RWPE2 (cell line): ENCODE results near the gene TP53I13.

Experiments
- ATAC-seq: fragments of 200-7000 bp; cut with Tn5 transposase; 3 replicates; pipeline ENCODE4 v1.9.1; 2021; ENCODE audit warnings: low read depth
- DNase-seq: peaks from one replicate; pipeline ENCODE4 v3.0.0-alpha.2; 2020; ENCODE audit warnings: low spot score
- H3K27ac ChIP-seq: fragments of 450-650 bp; 2 replicates; pipeline ENCODE4 v1.5.1; 2017; ENCODE audit warnings: mild to moderate bottlenecking; ENCODE audit not compliant: poor library complexity, severe bottlenecking
- H3K27me3 ChIP-seq: fragments of 250-450 bp; sonication (Bioruptor Pico); 2 replicates; pipeline ENCODE4 v1.5.1; 2021; ENCODE audit warnings: mild to moderate bottlenecking, moderate library complexity; ENCODE audit not compliant: insufficient read depth, poor library complexity, severe bottlenecking
- H3K36me3 ChIP-seq: fragments of 250-450 bp; sonication (Bioruptor Pico); 2 replicates; pipeline ENCODE4 v1.5.1; 2020; ENCODE audit warnings: low read depth, mild to moderate bottlenecking, moderate library complexity
- H3K4me1 ChIP-seq: fragments of 250-450 bp; sonication (Bioruptor Pico); 2 replicates; pipeline ENCODE4 v1.5.1; 2021; ENCODE audit warnings: mild to moderate bottlenecking, moderate library complexity; ENCODE audit not compliant: insufficient read depth, poor library complexity, severe bottlenecking
- H3K4me3 ChIP-seq: fragments of 250-450 bp; sonication (Bioruptor Pico); 2 replicates; pipeline ENCODE4 v1.5.1; 2021; ENCODE audit warnings: mild to moderate bottlenecking, moderate library complexity; ENCODE audit not compliant: severe bottlenecking
- H3K9me3 ChIP-seq: fragments of 250-450 bp; sonication (Bioruptor Pico); 2 replicates; pipeline ENCODE4 v1.5.1; 2021; ENCODE audit warnings: mild to moderate bottlenecking, moderate library complexity; ENCODE audit not compliant: severe bottlenecking
- TF ChIP-seq, protein P1 (sequence below): fragments of 450-650 bp; IDR thresholded peaks from one replicate; pipeline ENCODE4 v1.5.1; 2017; ENCODE audit warnings: mild to moderate bottlenecking, moderate library complexity; ENCODE audit not compliant: poor library complexity, severe bottlenecking

Gene TP53I13

DNA sequence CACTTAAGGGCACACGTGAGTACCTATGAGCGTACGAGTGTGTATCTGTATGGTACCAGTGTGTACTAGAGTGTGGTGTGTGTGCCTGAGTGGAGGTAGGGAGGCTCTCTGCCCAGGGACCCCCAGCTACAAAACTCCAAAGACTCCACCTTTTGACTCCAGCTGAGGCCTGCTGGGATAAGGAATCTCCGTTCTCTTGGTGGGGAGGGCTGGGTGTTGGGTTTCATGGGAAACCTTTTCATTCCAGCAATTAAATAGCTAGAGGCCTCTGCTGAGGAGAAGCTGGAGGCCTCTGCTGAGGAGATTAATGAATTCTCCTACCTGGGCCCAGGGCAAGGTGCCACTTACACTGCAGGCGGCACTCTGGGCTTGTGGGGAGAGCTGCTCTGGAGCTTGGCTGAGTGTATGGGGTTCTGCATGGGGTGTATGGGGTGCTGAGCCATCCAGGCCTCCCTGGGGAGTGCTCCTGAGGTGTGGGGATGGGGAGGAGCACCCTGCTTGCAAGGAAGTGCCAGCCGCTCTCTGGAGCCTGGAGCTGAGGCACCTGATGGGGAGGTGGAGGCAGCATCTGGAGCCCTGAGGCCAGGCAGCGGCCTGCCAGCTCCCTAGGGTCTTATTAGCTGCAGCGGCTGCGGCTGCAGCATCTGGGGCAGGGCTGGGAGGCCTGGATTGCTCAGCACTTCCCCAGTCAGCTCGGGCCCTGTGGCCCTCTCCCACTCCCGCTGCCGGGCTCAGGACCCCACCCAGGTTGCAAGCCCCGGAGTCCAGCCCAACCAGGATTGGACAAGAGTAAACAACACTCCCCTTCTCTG, 29.1 kb downstream of the TP53I13 start:
- Histone ChIP-seq H3K4me3 (no peak overlapping the region), H3K27ac (no peak overlapping the region)
- no peak for ATAC-seq

DNA sequence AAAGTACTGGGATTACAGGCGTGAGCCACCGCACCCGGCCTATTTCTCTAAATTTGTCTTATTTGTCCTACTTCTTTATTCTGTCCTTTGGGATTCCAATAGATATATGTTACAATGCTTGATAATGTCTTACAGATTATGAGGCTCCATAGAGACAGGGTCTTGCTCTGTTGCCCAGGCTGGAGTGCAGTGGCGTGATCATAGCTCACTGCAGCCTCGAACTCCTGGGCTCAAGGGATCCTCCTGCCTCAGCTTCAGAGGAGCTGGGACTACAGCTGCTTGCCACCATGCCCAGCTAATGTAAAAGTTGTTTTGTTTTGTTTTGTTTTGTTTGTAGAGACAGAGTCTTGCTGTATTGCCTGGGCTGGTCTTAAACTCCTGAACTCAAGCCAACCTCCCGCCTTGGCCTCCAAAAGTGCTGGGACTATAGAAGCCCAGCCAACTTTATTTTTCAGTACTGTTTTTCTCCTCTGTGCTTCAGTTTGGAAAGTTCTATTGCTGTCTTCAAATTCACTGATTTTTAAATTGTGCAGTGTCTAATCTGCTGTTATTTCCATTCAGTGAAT, 34.7 kb downstream of the TP53I13 start:
- Histone ChIP-seq H3K27ac (no peak overlapping the region), H3K4me3 (no peak overlapping the region), H3K4me1 (no peaks in the 10 kb centered on the region), H3K9me3 (no peaks in the 10 kb centered on the region), H3K27me3 (no peaks in the 10 kb centered on the region), H3K36me3 (no peaks in the 10 kb centered on the region)
- TF ChIP-seq, protein P1, sequence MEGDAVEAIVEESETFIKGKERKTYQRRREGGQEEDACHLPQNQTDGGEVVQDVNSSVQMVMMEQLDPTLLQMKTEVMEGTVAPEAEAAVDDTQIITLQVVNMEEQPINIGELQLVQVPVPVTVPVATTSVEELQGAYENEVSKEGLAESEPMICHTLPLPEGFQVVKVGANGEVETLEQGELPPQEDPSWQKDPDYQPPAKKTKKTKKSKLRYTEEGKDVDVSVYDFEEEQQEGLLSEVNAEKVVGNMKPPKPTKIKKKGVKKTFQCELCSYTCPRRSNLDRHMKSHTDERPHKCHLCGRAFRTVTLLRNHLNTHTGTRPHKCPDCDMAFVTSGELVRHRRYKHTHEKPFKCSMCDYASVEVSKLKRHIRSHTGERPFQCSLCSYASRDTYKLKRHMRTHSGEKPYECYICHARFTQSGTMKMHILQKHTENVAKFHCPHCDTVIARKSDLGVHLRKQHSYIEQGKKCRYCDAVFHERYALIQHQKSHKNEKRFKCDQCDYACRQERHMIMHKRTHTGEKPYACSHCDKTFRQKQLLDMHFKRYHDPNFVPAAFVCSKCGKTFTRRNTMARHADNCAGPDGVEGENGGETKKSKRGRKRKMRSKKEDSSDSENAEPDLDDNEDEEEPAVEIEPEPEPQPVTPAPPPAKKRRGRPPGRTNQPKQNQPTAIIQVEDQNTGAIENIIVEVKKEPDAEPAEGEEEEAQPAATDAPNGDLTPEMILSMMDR, result no peak
- DNase-seq (no peak), ATAC-seq (no peak)

More for the DNA sequence above, 29.1 kb downstream of the TP53I13 start:
- H3K36me3 ChIP-seq, result no peaks in the 10 kb centered on the region
- TF ChIP-seq, protein P1, result no peak
- H3K4me1 ChIP-seq, result peaks cover 6% of the 10 kb centered on the region
- H3K27me3 ChIP-seq, result no peaks in the 10 kb centered on the region
- H3K9me3 ChIP-seq, result no peaks in the 10 kb centered on the region
- no peak for DNase-seq

DNA sequence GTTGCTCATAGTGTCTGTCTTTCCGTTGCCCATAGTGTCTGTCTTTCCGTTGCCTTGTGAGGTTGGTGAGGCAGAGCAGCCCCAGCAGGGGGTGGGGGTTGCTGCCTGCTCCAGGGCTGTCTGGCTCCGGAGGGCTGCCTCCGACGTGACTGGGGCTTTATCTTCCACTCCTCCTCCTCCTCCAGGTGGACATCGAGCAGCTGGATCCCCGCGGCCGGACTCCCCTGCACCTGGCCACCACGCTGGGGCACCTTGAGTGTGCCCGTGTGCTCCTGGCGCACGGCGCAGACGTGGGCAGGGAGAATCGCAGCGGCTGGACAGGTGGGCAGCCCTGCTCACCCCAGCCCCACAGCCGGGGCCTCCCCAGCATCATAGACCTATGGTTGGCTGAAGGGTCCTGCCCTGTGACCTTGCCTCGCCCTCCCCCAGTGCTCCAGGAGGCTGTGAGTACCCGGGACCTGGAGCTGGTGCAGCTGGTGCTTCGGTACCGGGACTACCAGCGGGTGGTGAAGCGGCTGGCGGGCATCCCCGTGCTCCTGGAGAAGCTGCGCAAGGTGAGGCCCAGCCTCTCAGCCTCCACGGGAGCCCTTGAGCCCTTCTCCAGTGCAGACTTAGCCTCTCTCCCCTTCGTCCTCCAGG, 39.2 kb downstream of the TP53I13 start:
- no peaks in the 10 kb centered on the region for H3K27me3 ChIP-seq
- no peak overlapping the region for H3K27ac ChIP-seq
- no peak overlapping the region for H3K4me3 ChIP-seq
- no peaks in the 10 kb centered on the region for H3K36me3 ChIP-seq
- TF ChIP-seq, protein P1, result no peak
- H3K9me3 ChIP-seq, result no peaks in the 10 kb centered on the region
- H3K4me1 ChIP-seq, result no peaks in the 10 kb centered on the region
- DNase-seq (peak; percentile 41), ATAC-seq (no peak)

DNA sequence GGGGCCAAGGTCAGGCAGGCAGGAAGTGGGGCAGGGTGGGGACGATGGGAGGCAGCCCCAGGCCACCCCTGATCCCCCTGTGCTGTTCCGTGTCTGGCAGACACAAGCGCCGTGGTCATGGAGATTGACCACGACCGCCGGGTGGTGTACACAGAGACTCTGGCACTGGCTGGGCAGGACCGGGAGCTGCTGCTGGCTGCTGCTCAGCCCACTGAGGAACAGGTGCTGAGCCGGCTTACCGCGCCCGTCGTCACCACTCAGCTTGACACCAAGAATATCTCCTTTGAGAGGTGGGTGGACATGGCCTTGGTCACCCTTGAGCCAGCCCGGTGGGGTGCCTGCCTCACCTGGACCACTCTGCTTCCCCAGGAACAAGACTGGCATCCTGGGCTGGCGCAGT, 40.5 kb downstream of the TP53I13 start:
- TF ChIP-seq, protein P1, result no peak
- ATAC-seq (no peak), DNase-seq (peak; percentile 54)
- no peaks in the 10 kb centered on the region for H3K9me3 ChIP-seq
- no peaks in the 10 kb centered on the region for H3K36me3 ChIP-seq
- no peaks in the 10 kb centered on the region for H3K4me1 ChIP-seq
- H3K27ac ChIP-seq, result no peak overlapping the region
- no peak overlapping the region for H3K4me3 ChIP-seq
- H3K27me3 ChIP-seq, result no peaks in the 10 kb centered on the region
